GM12878 (cell line): ENCODE data around the gene LSM10. TPM values are rescaled to one million over a fixed set of nuclear protein-coding genes. Genes with fewer than 3 reads are reported as not detected.

Experiments used
- ATAC-seq: fragments of 200-7000 bp; cut with Tn5 transposase; 3 replicates; pipeline ENCODE4 v1.9.1; 2020; ENCODE audit warnings: mild to moderate bottlenecking, moderate library complexity
- BruUV-seq: library from RNA; stranded (reverse); fragments of 400-500 nt; replicated peaks from 2 replicates; lab custom pipeline; 2021; lab: Mats Ljungman, UMichigan
- CTCF ChIA-PET: fragments of 300-600 bp; sonication (Branson Sonifier 250); formaldehyde crosslinking; extraction: SDS; loops from one replicate; lab custom pipeline; 2021; ENCODE audit warnings: inconsistent platforms; lab: Yijun Ruan, JAX
- POLR2A ChIA-PET: fragments of 350-600 bp; formaldehyde crosslinking; extraction: SDS; loops from one replicate; lab custom pipeline; 2021; ENCODE audit warnings: inconsistent platforms; lab: Charles Lee
- RAD21 ChIA-PET: fragments of 300-600 bp; sonication (Branson Sonifier 250); formaldehyde crosslinking; loops from one replicate; lab custom pipeline; 2023; ENCODE audit warnings: antibody characterized with exemption; ENCODE audit not compliant: unreplicated experiment; lab: Charles Lee
- SMC1A ChIA-PET: fragments of 300-600 bp; sonication (Branson Sonifier 250); formaldehyde crosslinking; loops from one replicate; lab custom pipeline; 2023; ENCODE audit not compliant: unreplicated experiment, uncharacterized antibody; lab: Charles Lee
- DNase-seq: peaks from one replicate; pipeline ENCODE4 v3.0.0-alpha.2; 2011; ENCODE audit warnings: low read depth, low spot score
- FAIRE-seq: peaks from 3 replicates; lab custom pipeline; 2011; peaks lifted over from hg19 to GRCh38; lab: Jason Lieb, UNC
- H2AFZ ChIP-seq: 2 replicates; pipeline ENCODE4 v1.6.0; 2011; ENCODE audit warnings: low read depth, low read length, control low read depth; ENCODE audit not compliant: control insufficient read depth
- H3K27ac ChIP-seq: 2 replicates; pipeline ENCODE4 v1.5.1; 2011; ENCODE audit warnings: control low read depth; ENCODE audit not compliant: control insufficient read depth, insufficient read depth
- H3K27me3 ChIP-seq, 2 experiments: replicated peaks in 1 of 2; 2 replicates each; pipeline versions ENCODE4 v1.6.0 to v1.6.1; 2011; ENCODE audit warnings: low read length in 1 of 2; ENCODE audit not compliant: control insufficient read depth in 2 of 2, insufficient read depth in 2 of 2
- H3K36me3 ChIP-seq, 2 experiments: 2 replicates each; pipeline ENCODE4 v1.5.1; 2011; ENCODE audit warnings: low read length in 1 of 2; ENCODE audit not compliant: control insufficient read depth in 2 of 2, insufficient read depth in 2 of 2
- H3K4me1 ChIP-seq: 2 replicates; pipeline ENCODE4 v1.6.1; 2011; ENCODE audit warnings: mild to moderate bottlenecking, low read length, moderate library complexity, mixed read lengths; ENCODE audit not compliant: control insufficient read depth, insufficient read depth
- H3K4me2 ChIP-seq: 2 replicates; pipeline ENCODE4 v1.6.0; 2011; ENCODE audit warnings: control low read depth; ENCODE audit not compliant: control insufficient read depth, insufficient read depth
- H3K4me3 ChIP-seq: fragments of 200-600 bp; sonication (generic); 2 replicates; pipeline ENCODE4 v1.5.1; 2016
- H3K79me2 ChIP-seq: 2 replicates; pipeline ENCODE4 v1.6.0; 2011; ENCODE audit warnings: low read length; ENCODE audit not compliant: control insufficient read depth, insufficient read depth
- H3K9ac ChIP-seq: 2 replicates; pipeline ENCODE4 v1.8.0; 2011; ENCODE audit warnings: low read length, control low read depth, mixed read lengths; ENCODE audit not compliant: control insufficient read depth, insufficient read depth
- H3K9me3 ChIP-seq: replicated peaks from 3 replicates; pipeline ENCODE4 v1.5.1; 2011; ENCODE audit warnings: mild to moderate bottlenecking, low read length; ENCODE audit not compliant: control insufficient read depth, insufficient read depth
- H4K20me1 ChIP-seq: 2 replicates; pipeline ENCODE4 v1.6.0; 2011; ENCODE audit not compliant: control insufficient read depth, insufficient read depth
- EP300 ChIP-seq, 2 experiments: fragments of 150-350 bp in 1 of 2; IDR thresholded peaks; 2 replicates each; pipeline ENCODE4 v1.6.1; 2011 to 2012; ENCODE audit warnings: low read depth in 2 of 2, low read length in 2 of 2, borderline replicate concordance in 1 of 2, improper control_type of control experiment in 1 of 2, inconsistent platforms in 1 of 2; ENCODE audit not compliant: control insufficient read depth in 1 of 2
- IRF4 ChIP-seq: IDR thresholded peaks from 2 replicates; pipeline ENCODE4 v1.6.1; 2011; ENCODE audit warnings: low read depth, low read length
- NFXL1 ChIP-seq: fragments of 450-650 bp; IDR thresholded peaks from 2 replicates; pipeline ENCODE4 v1.6.1; 2017; ENCODE audit warnings: antibody characterized with exemption, mild to moderate bottlenecking, borderline replicate concordance
- NR2C1 ChIP-seq: fragments of 450-650 bp; IDR thresholded peaks from 2 replicates; pipeline ENCODE4 v1.6.1; 2017; ENCODE audit warnings: antibody characterized with exemption, mild to moderate bottlenecking, moderate library complexity
- PAX5 ChIP-seq: IDR thresholded peaks from 2 replicates; pipeline ENCODE4 v1.6.1; 2011; ENCODE audit warnings: low read depth, low read length, borderline replicate concordance
- PAX8 ChIP-seq: fragments of 450-650 bp; IDR thresholded peaks from 2 replicates; pipeline ENCODE4 v1.6.1; 2017; ENCODE audit warnings: mild to moderate bottlenecking, moderate library complexity
- RCOR1 ChIP-seq: conservative IDR thresholded peaks from 2 replicates; pipeline ENCODE4 v1.6.1; 2012; ENCODE audit warnings: low read depth, low read length, improper control_type of control experiment
- SMAD5 ChIP-seq: IDR thresholded peaks from 2 replicates; pipeline ENCODE4 v1.6.1; 2016; ENCODE audit warnings: antibody characterized with exemption, low read depth
- SRF ChIP-seq, 2 experiments: IDR thresholded peaks; 2 replicates each; pipeline ENCODE4 v1.6.1; 2011; ENCODE audit warnings: low read depth in 2 of 2, low read length in 2 of 2, mild to moderate bottlenecking in 1 of 2, moderate library complexity in 1 of 2
- STAT1 ChIP-seq: fragments of 450-650 bp; conservative IDR thresholded peaks from 2 replicates; pipeline ENCODE4 v1.6.1; 2014; ENCODE audit warnings: antibody characterized with exemption, mild to moderate bottlenecking
- YBX1 ChIP-seq: fragments of 450-650 bp; IDR thresholded peaks from 2 replicates; pipeline ENCODE4 v1.6.1; 2016; ENCODE audit warnings: antibody characterized with exemption
- WGBS: methylation state at CpG from one replicate; pipeline ENCODE4 v1.1.6; 2016; ENCODE audit warnings: low lambda C conversion rate; ENCODE audit not compliant: insufficient replicate concordance, insufficient coverage; ENCODE audit errors: missing lambda C conversion rate; 5-methylcytosine and 5-hydroxymethylcytosine counted together
- in situ Hi-C: fragments of 300-500 bp; cut with MboI; formaldehyde crosslinking; loops from 9 replicates; pipeline ENCODE4 v1.14.3; 2018; ENCODE audit warnings: mixed read lengths
- intact Hi-C: fragments of 100-400 bp; cut with micrococcal nuclease; formaldehyde crosslinking; loops from one replicate; pipeline ENCODE4 v1.14.2; 2022; ENCODE audit not compliant: unreplicated experiment
- polyA plus RNA-seq, 11 experiments: library from polyadenylated mRNA; depleted of rRNA in 4 of 11; unstranded in 6 of 11; stranded (reverse) in 5 of 11; fragments of >200 nt; fragmentation: Nextera tagmentation in 4 of 11; fragmentation: Illumina TruSeq in 1 of 11; extraction: Ambion mirVana in 4 of 11; extraction: Trizol in 1 of 11; gene quantifications; 1 replicate in 1 of 11; 2 replicates in 10 of 11; pipeline versions ENCODE4 v1.2.1 to v1.2.3, GENCODE V29; 2011 to 2016; ENCODE audit warnings: inconsistent platforms in 2 of 11, missing spikeins in 2 of 11, low read depth in 1 of 11
- total RNA-seq, 4 experiments: library from RNA; depleted of rRNA in 3 of 4; stranded (reverse); fragments of >200 nt in 3 of 4; fragmentation: Illumina TruSeq in 1 of 4; extraction: Trizol in 1 of 4; gene quantifications; 2 replicates each; pipeline versions ENCODE4 v1.2.1 to v1.2.3, GENCODE V29; 2013 to 2021
- TF ChIP-seq, protein P1 (sequence below): IDR thresholded peaks from 2 replicates; pipeline ENCODE4 v1.6.1; 2012; ENCODE audit warnings: low read depth, low read length, improper control_type of control experiment

The LSM10 gene
- total and polyA plus RNA-seq, 10 of the 15 experiments (the other 5 are each of a cell fraction or from before 2014, with no cell fraction given), result 13.1 to 103 (median 57.5) TPM

GRCh38 chr1:36440646-36441045 lies 42.9 kb upstream of the LSM10 start:
- H3K36me3 ChIP-seq, result no peaks in the 10 kb centered on the region
- no peaks in the 10 kb centered on the region for H3K4me1 ChIP-seq
- intact Hi-C loops, result no loop called here
- H3K9ac ChIP-seq, result no peak overlapping the region
- H4K20me1 ChIP-seq, result no peaks in the 10 kb centered on the region
- in situ Hi-C loops, result no loop called here
- DNase-seq, result no peak
- WGBS, result 78% methylated on average over 3 of the region's 3 CpGs
- POLR2A ChIA-PET, result interaction anchor here (0.6 kb wide), 1 partner anchor 52 kb away, joined by 3 read pairs; no protein-coding TSS in a partner anchor
- no peaks in the 10 kb centered on the region for H3K27me3 ChIP-seq
- no peak overlapping the region for H2AFZ ChIP-seq
- no peak overlapping the region for H3K27ac ChIP-seq
- no peak overlapping the region for H3K4me2 ChIP-seq
- no peaks in the 10 kb centered on the region for H3K9me3 ChIP-seq
- H3K79me2 ChIP-seq, result no peaks in the 10 kb centered on the region
- TF ChIP-seq IRF4, result no peak
- TF ChIP-seq NR2C1, result no peak
- TF ChIP-seq PAX5, result no peak
- no peak for TF ChIP-seq YBX1
- no peak for TF ChIP-seq RCOR1
- TF ChIP-seq SRF (IDR thresholded peaks at IDR 0.05; ENCODE audit: low read depth in 2 of 2, low read length in 2 of 2), result no peak
- TF ChIP-seq SMAD5, result no peak
- TF ChIP-seq PAX8, result no peak
- TF ChIP-seq, protein P1, sequence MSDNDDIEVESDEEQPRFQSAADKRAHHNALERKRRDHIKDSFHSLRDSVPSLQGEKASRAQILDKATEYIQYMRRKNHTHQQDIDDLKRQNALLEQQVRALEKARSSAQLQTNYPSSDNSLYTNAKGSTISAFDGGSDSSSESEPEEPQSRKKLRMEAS, result no peak
- TF ChIP-seq NFXL1, result no peak
- no peak for TF ChIP-seq EP300 (IDR thresholded peaks at IDR 0.05; ENCODE audit: borderline replicate concordance in 1 of 2, control insufficient read depth in 1 of 2, low read depth in 2 of 2, low read length in 2 of 2)
- no peak for TF ChIP-seq STAT1
- TF ChIP-seq, all 136 proteins: peak for 0
- ChIA-PET SMC1A (no interaction called here), RAD21 (no interaction called here), CTCF (no interaction called here)
- ATAC-seq, result no peak
- no TSS peak for BruUV-seq
- no peak overlapping the region for H3K4me3 ChIP-seq
- FAIRE-seq, result no peak
